PC-9 (cell line): Measurements from ENCODE around the gene GOLGB1. TPM values are rescaled to one million over a fixed set of nuclear protein-coding genes. Genes with fewer than 3 reads are reported as not detected.

Experiments used
- BruUV-seq: library from RNA; stranded (reverse); fragments of 400-500 nt; replicated peaks from 2 replicates; lab custom pipeline; 2021; lab: Mats Ljungman, UMichigan
- CTCF ChIA-PET: fragments of 300-600 bp; sonication (Branson Sonifier 250); formaldehyde crosslinking; loops from one replicate; lab custom pipeline; 2022; ENCODE audit warnings: antibody characterized with exemption; lab: Charles Lee
- POLR2A ChIA-PET: fragments of 300-600 bp; sonication (Branson Sonifier 250); formaldehyde crosslinking; loops from one replicate; lab custom pipeline; 2022; ENCODE audit warnings: antibody characterized with exemption; ENCODE audit not compliant: unreplicated experiment; lab: Charles Lee
- DNase-seq, 2 experiments: peaks; one replicate each; pipeline versions ENCODE4 v3.0.0 to v3.0.0-alpha.2; 2015 to 2022; ENCODE audit warnings: mixed read lengths in 1 of 2
- H2AFZ ChIP-seq: fragments of 200-600 bp; sonication (generic); 2 replicates; pipeline ENCODE4 v1.8.1; 2017; ENCODE audit warnings: antibody characterized with exemption
- H3F3A ChIP-seq: fragments of 200-600 bp; sonication (generic); 2 replicates; pipeline ENCODE4 v1.8.1; 2017; ENCODE audit warnings: antibody characterized with exemption, mild to moderate bottlenecking, low read depth; ENCODE audit not compliant: insufficient read depth
- H3K27ac ChIP-seq: fragments of 200-600 bp; sonication (generic); 2 replicates; pipeline ENCODE4 v1.6.1; 2016; ENCODE audit warnings: mixed run types
- H3K27me3 ChIP-seq: fragments of 200-600 bp; sonication (generic); 2 replicates; pipeline ENCODE4 v1.6.1; 2016; ENCODE audit warnings: low read depth, mixed run types; ENCODE audit not compliant: insufficient read depth
- H3K36me3 ChIP-seq: fragments of 200-600 bp; sonication (generic); 2 replicates; pipeline ENCODE4 v1.6.1; 2016; ENCODE audit warnings: low read depth, mixed run types
- H3K4me1 ChIP-seq: fragments of 200-600 bp; sonication (generic); replicated peaks from 2 replicates; pipeline ENCODE4 v1.6.1; 2016; ENCODE audit warnings: mixed run types; ENCODE audit not compliant: insufficient read depth
- H3K4me2 ChIP-seq: fragments of 200-600 bp; sonication (generic); 2 replicates; pipeline ENCODE4 v1.6.1; 2017; ENCODE audit warnings: mixed run types
- H3K4me3 ChIP-seq: fragments of 200-600 bp; sonication (generic); 2 replicates; pipeline ENCODE4 v1.6.1; 2016; ENCODE audit warnings: mixed run types
- H3K79me2 ChIP-seq: fragments of 200-600 bp; sonication (generic); 2 replicates; pipeline ENCODE4 v1.6.1; 2017; ENCODE audit warnings: low read depth, mixed run types
- H3K9me2 ChIP-seq: fragments of 200-600 bp; sonication (generic); 2 replicates; pipeline ENCODE4 v1.8.1; 2017; ENCODE audit warnings: mild to moderate bottlenecking; ENCODE audit not compliant: insufficient read depth
- H3K9me3 ChIP-seq: fragments of 200-600 bp; sonication (generic); 2 replicates; pipeline ENCODE4 v1.8.1; 2016; ENCODE audit warnings: low read depth; ENCODE audit not compliant: insufficient read depth
- H4K20me1 ChIP-seq: fragments of 200-600 bp; sonication (generic); 2 replicates; pipeline ENCODE4 v1.8.1; 2017; ENCODE audit not compliant: insufficient read depth
- CTCF ChIP-seq: fragments of 200-600 bp; sonication (generic); conservative IDR thresholded peaks from 2 replicates; pipeline ENCODE4 v1.6.1; 2017; ENCODE audit warnings: mixed run types, antibody characterized with exemption, mild to moderate bottlenecking, moderate library complexity
- EZH2 ChIP-seq: fragments of 200-600 bp; sonication (generic); IDR thresholded peaks from 2 replicates; pipeline ENCODE4 v1.8.0; 2017; ENCODE audit warnings: antibody characterized with exemption, low read depth
- intact Hi-C: fragments of 100-400 bp; cut with micrococcal nuclease; formaldehyde crosslinking; loops from one replicate; pipeline ENCODE4 v1.10.0; 2022; ENCODE audit not compliant: unreplicated experiment
- total RNA-seq: library from RNA; stranded (reverse); gene quantifications from 2 replicates; pipeline ENCODE4 v1.2.3, GENCODE V29; 2021

GOLGB1 gene
- total RNA-seq, 1 experiment from 2014 or later = 73.1 TPM

- ChIA-PET POLR2A (no interaction called here), CTCF (no interaction called here)
- Histone ChIP-seq H4K20me1 (no peaks in the 10 kb centered on the region), H3K9me3 (no peaks in the 10 kb centered on the region), H3K4me2 (no peak overlapping the region), H2AFZ (no peak overlapping the region), H3K9me2 (no peaks in the 10 kb centered on the region), H3K4me3 (no peak overlapping the region), H3K4me1 (peaks cover 11% of the 10 kb centered on the region), H3F3A (no peaks in the 10 kb centered on the region), H3K27ac (no peak overlapping the region), H3K36me3 (no peaks in the 10 kb centered on the region), H3K79me2 (no peaks in the 10 kb centered on the region), H3K27me3 (no peaks in the 10 kb centered on the region)
- no TSS peak for BruUV-seq
- DNase-seq = no peak
- TF ChIP-seq CTCF (no peak), EZH2 (no peak)
- intact Hi-C loops = no loop called here
Observed at GRCh38 chr3:121645054-121645453, 104.5 kb downstream of the GOLGB1 start.

GRCh38 chr3:121642601-121643314, 106.8 kb downstream of the GOLGB1 start:
- Histone ChIP-seq H3F3A (no peaks in the 10 kb centered on the region), H3K9me2 (no peaks in the 10 kb centered on the region), H3K27ac (no peak overlapping the region), H4K20me1 (no peaks in the 10 kb centered on the region), H3K4me2 (no peak overlapping the region), H3K27me3 (no peaks in the 10 kb centered on the region), H3K9me3 (no peaks in the 10 kb centered on the region), H3K4me1 (no peaks in the 10 kb centered on the region), H3K36me3 (no peaks in the 10 kb centered on the region), H3K4me3 (no peak overlapping the region), H3K79me2 (no peaks in the 10 kb centered on the region), H2AFZ (no peak overlapping the region)
- ChIA-PET CTCF (no interaction called here), POLR2A (no interaction called here)
- no peak for TF ChIP-seq CTCF
- no TSS peak for BruUV-seq
- no peak for DNase-seq
- intact Hi-C loops = no loop called here

GRCh38 chr3:121641127-121641526, 108.4 kb downstream of the GOLGB1 start:
- Histone ChIP-seq H3K27me3 (no peaks in the 10 kb centered on the region), H3K27ac (no peak overlapping the region), H3K9me2 (no peaks in the 10 kb centered on the region), H3K4me1 (no peaks in the 10 kb centered on the region), H3K36me3 (no peaks in the 10 kb centered on the region), H3K9me3 (no peaks in the 10 kb centered on the region), H3K4me3 (no peak overlapping the region), H4K20me1 (no peaks in the 10 kb centered on the region), H2AFZ (no peak overlapping the region), H3K79me2 (no peaks in the 10 kb centered on the region), H3K4me2 (no peak overlapping the region), H3F3A (no peaks in the 10 kb centered on the region)
- no peak for TF ChIP-seq EZH2
- TF ChIP-seq CTCF = no peak
- no peak for DNase-seq
- ChIA-PET CTCF (no interaction called here), POLR2A (no interaction called here)
- BruUV-seq = no TSS peak
- intact Hi-C loops = no loop called here
